Ovary (tissue), 9 donors: Measurements from ENCODE around the gene PARD6B. TPM values are rescaled to one million over a fixed set of nuclear protein-coding genes. Genes with fewer than 3 reads are reported as not detected.

ENCODE experiments used
- DNase-seq, 5 donors: peaks; one replicate each; pipeline ENCODE4 v3.0.0-alpha.2; 2019 to 2020
- H3K27ac ChIP-seq, 2 donors: fragments of 200-600 bp; one replicate each; pipeline versions ENCODE4 v1.5.1 to v1.8.0; 2019 to 2022
- H3K27me3 ChIP-seq: fragments of 200-600 bp; one replicate; pipeline ENCODE4 v1.8.0; 2022
- H3K36me3 ChIP-seq: fragments of 200-600 bp; sonication (generic); one replicate; pipeline ENCODE4 v1.5.1; 2019
- H3K4me1 ChIP-seq: one replicate; pipeline ENCODE4 v1.8.1; 2013; ENCODE audit warnings: mild to moderate bottlenecking, moderate library complexity; ENCODE audit not compliant: insufficient read depth
- H3K4me3 ChIP-seq: fragments of 200-600 bp; sonication (generic); one replicate; pipeline ENCODE4 v1.5.1; 2017
- H3K9me3 ChIP-seq, 2 donors: fragments of 200-600 bp in 1 of 2; sonication (generic) in 1 of 2; one replicate each; pipeline versions ENCODE4 v1.5.1 to v1.8.1; 2013 to 2019; ENCODE audit warnings: mild to moderate bottlenecking in 1 of 2, moderate library complexity in 1 of 2
- EP300 ChIP-seq: sonication (generic); formaldehyde crosslinking; IDR thresholded peaks from one replicate; pipeline ENCODE4 v1.6.1; 2017; ENCODE audit warnings: antibody characterized with exemption
- POLR2A ChIP-seq: fragments of 450-650 bp; IDR thresholded peaks from one replicate; pipeline ENCODE4 v1.6.1; 2017; ENCODE audit warnings: antibody characterized with exemption, mild to moderate bottlenecking, moderate library complexity
- WGBS, 3 donors: extraction: QIAGEN DNeasy Blood & Tissue Kit in 1 of 3; methylation state at CpG; one replicate each; pipeline versions ENCODE4 v1.1.5 to v1.1.7; 2013 to 2017; 5-methylcytosine and 5-hydroxymethylcytosine counted together
- intact Hi-C, 4 donors: fragments of 100-400 bp; cut with DNase I; formaldehyde crosslinking; loops; one replicate each; pipeline versions ENCODE4 v1.11.0 to v1.15.1; 2022 to 2023
- polyA plus RNA-seq, 2 donors: library from polyadenylated mRNA; stranded (reverse); fragments of 200-250 nt in 1 of 2; fragments of 350-450 nt in 1 of 2; fragmentation: Illumina TruSeq in 1 of 2; extraction: RNeasy Lipid Tissue Mini Kit (QIAGEN cat#74804) in 1 of 2; gene quantifications; one replicate each; pipeline ENCODE4 v1.2.3, GENCODE V29; 2013 to 2014
- total RNA-seq, 7 donors: library from RNA; depleted of rRNA in 2 of 7; stranded (reverse); fragments of >200 nt in 2 of 7; fragmentation: NEBNext Ultra II Directional in 3 of 7; extraction: Animal tissue kit (Norgen Biotek cat#: 25700) in 3 of 7; gene quantifications; one replicate each; pipeline versions ENCODE4 v1.1.0 to v1.2.4, GENCODE V29; 2016 to 2023
- TF ChIP-seq, protein P1 (sequence below), 3 donors: fragments of 450-650 bp in 2 of 3; fragments of 200-600 bp in 1 of 3; IDR thresholded peaks; one replicate each; pipeline versions ENCODE4 v1.5.1 to v1.8.0; 2016 to 2022; ENCODE audit warnings: antibody characterized with exemption in 3 of 3, mild to moderate bottlenecking in 1 of 3
- donor health status: DM: no; HTN: no; CAD: no; lungs with moderate emphysema.
- donor health status: DM: no; HTN: no; CAD: no.
- donor health status: Bipolar disorder and iron deficiency.
- donor health status: DM: yes; HTN: yes; CAD: no.
- donor health status: DM: no; HTN: no; CAD: no.
- donor health status: DM: yes; HTN: yes; CAD: no.

Gene PARD6B
- total and polyA plus RNA-seq, 9 donors, result 0.91 to 14.4 (median 6.0) TPM

DNA sequence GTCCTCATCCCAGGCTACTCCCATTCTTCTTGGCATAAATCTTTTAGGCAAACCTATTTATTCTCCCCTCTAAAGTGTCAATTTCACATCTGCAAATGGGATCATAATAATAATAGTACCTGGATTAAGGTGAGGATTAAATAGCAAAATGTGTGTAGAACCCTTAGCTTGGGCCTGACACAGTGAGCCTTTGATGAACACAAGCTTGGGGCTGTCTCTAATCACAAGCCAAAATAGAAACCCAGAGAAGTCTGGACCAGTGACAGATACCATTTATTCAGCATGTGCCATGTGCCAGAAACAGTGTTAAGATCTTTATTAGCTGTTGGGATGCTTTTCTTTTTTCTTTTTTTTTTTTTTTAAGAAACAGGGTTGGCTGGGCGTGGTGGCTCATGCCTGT is 14.9 kb upstream of the PARD6B start:
- Histone ChIP-seq H3K27ac (no peak overlapping the region), H3K36me3 (no peaks in the 10 kb centered on the region), H3K27me3 (no peaks in the 10 kb centered on the region), H3K4me1 (no peaks in the 10 kb centered on the region), H3K9me3 (no peaks in the 10 kb centered on the region), H3K4me3 (no peak overlapping the region)
- intact Hi-C loops, result loop anchor here in 2 of 4 donors (10.0 kb wide), 2 partner anchors 52 to 92 kb away; no protein-coding TSS in a partner anchor
- TF ChIP-seq, protein P1, sequence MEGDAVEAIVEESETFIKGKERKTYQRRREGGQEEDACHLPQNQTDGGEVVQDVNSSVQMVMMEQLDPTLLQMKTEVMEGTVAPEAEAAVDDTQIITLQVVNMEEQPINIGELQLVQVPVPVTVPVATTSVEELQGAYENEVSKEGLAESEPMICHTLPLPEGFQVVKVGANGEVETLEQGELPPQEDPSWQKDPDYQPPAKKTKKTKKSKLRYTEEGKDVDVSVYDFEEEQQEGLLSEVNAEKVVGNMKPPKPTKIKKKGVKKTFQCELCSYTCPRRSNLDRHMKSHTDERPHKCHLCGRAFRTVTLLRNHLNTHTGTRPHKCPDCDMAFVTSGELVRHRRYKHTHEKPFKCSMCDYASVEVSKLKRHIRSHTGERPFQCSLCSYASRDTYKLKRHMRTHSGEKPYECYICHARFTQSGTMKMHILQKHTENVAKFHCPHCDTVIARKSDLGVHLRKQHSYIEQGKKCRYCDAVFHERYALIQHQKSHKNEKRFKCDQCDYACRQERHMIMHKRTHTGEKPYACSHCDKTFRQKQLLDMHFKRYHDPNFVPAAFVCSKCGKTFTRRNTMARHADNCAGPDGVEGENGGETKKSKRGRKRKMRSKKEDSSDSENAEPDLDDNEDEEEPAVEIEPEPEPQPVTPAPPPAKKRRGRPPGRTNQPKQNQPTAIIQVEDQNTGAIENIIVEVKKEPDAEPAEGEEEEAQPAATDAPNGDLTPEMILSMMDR (IDR thresholded peaks at IDR 0.05), result no peak
- no peak for TF ChIP-seq EP300
- 95 to 100% (median 97%) methylated on average over 1 of the region's 1 CpG for WGBS, 3 donors
- DNase-seq, result no peak

DNA sequence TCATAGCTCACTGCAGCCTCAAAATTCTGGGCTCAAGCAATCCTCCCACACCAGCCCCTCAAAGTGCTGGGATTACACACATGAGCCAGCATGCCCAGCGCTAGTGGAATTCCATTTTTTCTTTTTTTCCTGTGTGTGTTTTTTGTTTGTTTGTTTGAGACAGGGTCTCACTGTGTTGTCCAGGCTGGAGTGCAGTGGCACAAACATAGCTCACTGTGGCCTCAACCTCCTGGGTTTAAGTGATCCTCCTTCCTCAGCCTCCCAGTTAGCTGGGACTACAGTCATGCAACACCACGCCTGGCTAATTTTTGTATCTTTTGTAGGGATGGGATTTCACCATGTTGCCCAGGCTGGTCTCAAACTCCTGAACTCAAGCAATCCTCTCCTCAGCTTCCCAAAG is 14.1 kb upstream of the PARD6B start:
- 47 to 95% (median 70%) methylated on average over 2 of the region's 2 CpGs for WGBS, 3 donors
- H3K27ac ChIP-seq, result no peak overlapping the region
- intact Hi-C loops, result loop anchor here in 2 of 4 donors (10.0 kb wide), 2 partner anchors 53 to 93 kb away; no protein-coding TSS in a partner anchor

DNA sequence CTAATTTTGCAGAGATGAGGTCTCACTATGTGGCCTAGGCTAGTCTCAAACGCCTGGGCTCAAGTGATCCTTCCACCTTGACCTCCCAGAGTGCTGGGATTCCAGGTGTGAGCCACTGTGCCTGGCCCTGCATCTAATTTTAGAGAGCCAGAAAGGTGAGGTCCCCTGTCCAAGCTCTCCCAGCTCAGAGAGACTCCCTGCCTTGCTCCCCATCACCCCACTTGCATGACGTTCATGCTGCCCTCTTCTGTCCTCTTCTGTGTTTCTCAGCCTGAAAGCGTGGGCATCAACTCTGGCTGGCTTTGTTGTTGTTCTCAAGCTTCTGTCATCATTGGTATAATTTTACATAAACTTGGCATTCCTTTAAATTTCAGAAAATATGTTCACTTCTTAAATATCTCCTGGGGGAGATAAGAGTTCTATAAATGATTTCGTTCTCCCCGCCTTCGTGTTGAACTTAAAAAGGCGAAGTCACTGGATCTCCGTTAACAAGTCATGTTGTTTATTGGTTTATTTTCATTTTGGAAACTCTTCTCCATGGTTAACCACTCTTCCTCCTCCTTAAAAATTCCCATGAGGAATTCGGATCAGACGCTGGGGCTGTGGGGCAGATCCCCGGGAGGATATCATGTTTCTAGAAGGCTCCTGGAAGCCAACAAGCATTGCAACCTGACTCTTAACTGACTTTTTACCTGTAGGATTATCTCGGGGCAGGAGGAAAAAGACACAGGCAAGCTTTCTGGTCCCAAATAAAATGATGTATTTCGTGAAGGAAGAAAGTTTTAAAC is 13.2 kb upstream of the PARD6B start:
- TF ChIP-seq EP300, result no peak
- TF ChIP-seq, protein P1 (IDR thresholded peaks at IDR 0.05), result no peak
- no peak for TF ChIP-seq POLR2A
- WGBS, 3 donors, result 42 to 50% (median 49%) methylated on average over 13 of the region's 13 CpGs
- intact Hi-C loops, result loop anchor here in 2 of 4 donors (10.0 kb wide), 2 partner anchors 53 to 93 kb away; no protein-coding TSS in a partner anchor
- no peaks in the 10 kb centered on the region for H3K36me3 ChIP-seq
- H3K9me3 ChIP-seq, result no peaks in the 10 kb centered on the region
- no peak overlapping the region for H3K27ac ChIP-seq
- H3K4me1 ChIP-seq, result no peaks in the 10 kb centered on the region
- DNase-seq, result no peak
- H3K27me3 ChIP-seq, result no peaks in the 10 kb centered on the region
- no peak overlapping the region for H3K4me3 ChIP-seq

More for the DNA sequence above, 14.1 kb upstream of the PARD6B start:
- H3K9me3 ChIP-seq, result no peaks in the 10 kb centered on the region
- no peaks in the 10 kb centered on the region for H3K4me1 ChIP-seq
- H3K4me3 ChIP-seq, result no peak overlapping the region
- TF ChIP-seq, protein P1 (IDR thresholded peaks at IDR 0.05), result no peak
- TF ChIP-seq POLR2A (no peak), EP300 (no peak)
- no peak for DNase-seq
- H3K36me3 ChIP-seq, result no peaks in the 10 kb centered on the region
- H3K27me3 ChIP-seq, result no peaks in the 10 kb centered on the region

DNA sequence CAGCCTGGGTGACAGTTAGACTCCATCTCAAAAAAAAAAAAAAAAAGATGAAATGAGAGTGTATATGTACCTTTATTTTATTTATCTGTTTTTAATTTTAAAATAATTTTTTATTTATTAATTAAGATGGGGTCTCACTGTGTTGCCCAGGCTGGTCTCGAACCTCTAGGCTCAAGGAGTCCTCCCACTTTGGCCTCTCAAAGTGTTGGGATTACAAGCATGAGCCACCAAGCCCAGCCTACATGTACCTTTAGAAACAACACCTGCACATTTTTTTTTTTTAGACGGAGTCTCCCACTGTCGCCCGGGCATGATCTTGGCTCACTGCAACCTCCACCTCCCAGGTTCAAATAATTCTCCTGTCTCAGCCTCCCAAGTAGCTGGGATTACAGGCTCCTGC is 12.1 kb upstream of the PARD6B start:
- Histone ChIP-seq H3K4me3 (no peak overlapping the region), H3K9me3 (no peaks in the 10 kb centered on the region), H3K36me3 (no peaks in the 10 kb centered on the region), H3K27ac (no peak overlapping the region), H3K27me3 (no peaks in the 10 kb centered on the region), H3K4me1 (no peaks in the 10 kb centered on the region)
- no peak for DNase-seq
- no peak for TF ChIP-seq POLR2A
- TF ChIP-seq, protein P1 (IDR thresholded peaks at IDR 0.05), result no peak
- no peak for TF ChIP-seq EP300
- intact Hi-C loops, result loop anchor here in 2 of 4 donors (10.0 kb wide), 2 partner anchors 55 to 95 kb away; no protein-coding TSS in a partner anchor
- WGBS, 3 donors, result 94 to 96% (median 95%) methylated on average over 4 of the region's 4 CpGs
